ELR (cell line): ENCODE results near the gene CD93.

Experiments used
- DNase-seq: peaks from one replicate; pipeline ENCODE4 v3.0.0-alpha.2; 2015; ENCODE audit warnings: low read depth

The CD93 gene

GRCh38 chr20:23034721-23035671 is 51.1 kb downstream of the CD93 start, which contains the start of gene SSTR4:
Gene SSTR4, plus strand, starts transcription at chr20:23035312. Its CDS starts 172 bp downstream, at chr20:23035484.
- no peak for DNase-seq

- no peak for DNase-seq
Observed at GRCh38 chr20:23033918-23034317, 52.2 kb downstream of the CD93 start.

GRCh38 chr20:23032750-23033078 is 53.4 kb downstream of the CD93 start:
- no peak for DNase-seq

GRCh38 chr20:23032056-23032749 is 53.9 kb downstream of the CD93 start:
- DNase-seq = no peak

- DNase-seq = no peak
Observed at GRCh38 chr20:23031346-23031745, 54.8 kb downstream of the CD93 start.
